ENCODE measurements around the gene TMEM140. TPM values are rescaled to one million over a fixed set of nuclear protein-coding genes. Genes with fewer than 3 reads are reported as not detected.

Gene TMEM140
- total and polyA plus RNA-seq, 2 donors = 4.3 to 13.6 TPM

DNA sequence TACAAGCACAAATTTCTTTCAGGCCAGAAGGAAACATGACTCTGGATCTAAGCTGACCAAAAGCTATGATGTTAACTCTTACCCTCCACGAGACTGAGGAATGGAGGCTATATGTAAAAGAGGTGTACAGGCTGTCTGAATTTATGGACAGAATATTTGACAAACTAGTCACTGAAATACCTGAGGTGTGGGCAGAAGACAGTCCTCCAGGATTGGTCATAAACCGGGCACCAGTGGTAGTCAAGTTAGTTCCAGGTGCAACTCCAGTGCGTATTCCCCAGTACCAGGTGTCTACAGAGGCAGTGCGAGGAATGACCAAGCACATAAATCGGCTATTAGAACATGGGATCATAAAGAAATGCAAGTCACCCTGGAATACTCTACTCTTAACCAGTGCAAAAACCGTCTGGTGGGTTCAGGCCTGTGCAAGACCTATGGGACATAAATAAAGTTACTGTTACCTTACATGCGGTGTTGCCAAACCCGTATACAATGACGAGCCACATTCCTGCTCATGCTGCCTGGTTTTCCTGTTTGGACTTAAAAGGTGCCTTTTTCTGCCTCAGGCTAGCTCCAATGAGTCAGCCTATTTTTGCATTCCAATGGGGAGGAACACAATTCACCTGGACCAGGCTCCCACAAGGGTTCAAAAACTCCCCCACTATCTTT is 29.3 kb downstream of the TMEM140 start:
- DNase-seq (ENCODE audit: low read depth in 6 of 9, low spot score in 9 of 9) = no peak
- 97% methylated on average over 9 of the region's 9 CpGs for WGBS
- Histone ChIP-seq H3K36me3 (ENCODE audit: control insufficient read depth in 2 of 2, insufficient read depth in 2 of 2, low read length in 1 of 2) (peaks cover 0 to 1% of the 10 kb centered on the region in 2 donors), H3K9me3 (ENCODE audit: control insufficient read depth in 2 of 2, insufficient read depth in 1 of 2, low read length in 1 of 2) (peaks cover 6% of the 10 kb centered on the region in 2 donors), H3K4me1 (ENCODE audit: control insufficient read depth in 2 of 2, insufficient read depth in 2 of 2, low read length in 2 of 2) (no peaks in the 10 kb centered on the region), H3K27ac (ENCODE audit: low read depth in 1 of 2, low read length in 1 of 2) (no peak overlapping the region), H3K27me3 (ENCODE audit: control insufficient read depth in 2 of 2, insufficient read depth in 1 of 2, low read length in 1 of 2) (no peaks in the 10 kb centered on the region), H3K4me3 (ENCODE audit: low read length in 2 of 2) (no peak overlapping the region)

DNA sequence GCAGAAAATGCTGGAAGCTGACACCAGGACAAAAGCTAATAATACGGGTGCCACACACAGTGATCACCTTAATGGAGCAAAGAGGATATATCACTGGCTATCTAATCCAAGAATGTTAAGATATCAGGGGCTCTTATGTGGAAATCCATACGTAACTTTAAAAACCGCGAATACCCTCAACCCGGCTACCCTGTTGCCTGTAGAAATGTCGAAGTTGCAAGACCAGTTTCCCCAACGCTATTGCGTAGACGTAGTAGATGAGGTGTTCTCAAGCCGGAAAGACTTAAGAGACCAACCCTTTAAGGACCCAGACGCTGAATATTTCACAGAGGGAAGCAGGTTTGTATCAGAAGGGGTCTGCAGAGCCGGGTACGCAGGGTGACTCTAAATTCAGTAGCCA is 30.5 kb downstream of the TMEM140 start:
- H3K27me3 ChIP-seq (ENCODE audit: control insufficient read depth in 2 of 2, insufficient read depth in 1 of 2, low read length in 1 of 2) = no peaks in the 10 kb centered on the region
- WGBS = 93% methylated on average over 13 of the region's 13 CpGs
- no peak overlapping the region for H3K27ac ChIP-seq (ENCODE audit: low read depth in 1 of 2, low read length in 1 of 2)
- H3K4me3 ChIP-seq (ENCODE audit: low read length in 2 of 2) = no peak overlapping the region
- peaks cover 13 to 14% of the 10 kb centered on the region in 2 donors for H3K9me3 ChIP-seq (ENCODE audit: control insufficient read depth in 2 of 2, insufficient read depth in 1 of 2, low read length in 1 of 2)
- H3K36me3 ChIP-seq (ENCODE audit: control insufficient read depth in 2 of 2, insufficient read depth in 2 of 2, low read length in 1 of 2) = peaks cover 0 to 7% of the 10 kb centered on the region in 2 donors
- DNase-seq (ENCODE audit: low read depth in 6 of 9, low spot score in 9 of 9) = no peak
- H3K4me1 ChIP-seq (ENCODE audit: control insufficient read depth in 2 of 2, insufficient read depth in 2 of 2, low read length in 2 of 2) = no peaks in the 10 kb centered on the region

DNA sequence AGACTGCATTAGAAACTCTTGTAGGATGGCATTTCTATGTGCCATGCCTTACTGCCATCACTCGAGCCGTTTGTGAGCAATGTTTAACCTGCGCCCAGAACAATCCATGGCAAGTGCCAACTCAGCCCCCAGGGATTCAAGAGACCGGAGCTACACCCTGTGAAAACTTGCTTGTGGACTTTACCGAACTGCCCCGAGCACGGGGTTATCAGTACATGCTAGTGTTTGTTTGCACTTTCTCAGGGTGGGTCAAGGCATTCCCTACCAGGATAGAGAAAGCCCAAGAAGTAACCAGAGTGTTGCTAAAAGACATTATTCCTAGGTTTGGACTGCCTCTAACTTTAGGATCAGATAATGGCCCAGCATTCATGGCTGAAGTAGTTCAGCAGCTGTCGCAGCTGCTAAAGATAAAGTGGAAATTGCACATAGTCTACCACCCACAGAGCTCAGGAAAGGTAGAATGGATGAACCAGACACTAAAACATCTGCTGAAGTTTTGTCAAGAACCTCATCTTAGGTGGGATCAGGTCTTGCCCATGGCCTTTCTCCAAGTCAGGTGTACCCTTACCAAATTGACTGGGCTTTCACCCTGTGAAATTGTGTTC is 31.6 kb downstream of the TMEM140 start:
- WGBS = 98% methylated on average over 8 of the region's 8 CpGs
- no peak for DNase-seq (ENCODE audit: low read depth in 6 of 9, low spot score in 9 of 9)
- H3K36me3 ChIP-seq (ENCODE audit: control insufficient read depth in 2 of 2, insufficient read depth in 2 of 2, low read length in 1 of 2) = peaks cover 2 to 11% of the 10 kb centered on the region in 2 donors
- no peaks in the 10 kb centered on the region for H3K4me1 ChIP-seq (ENCODE audit: control insufficient read depth in 2 of 2, insufficient read depth in 2 of 2, low read length in 2 of 2)
- no peaks in the 10 kb centered on the region for H3K27me3 ChIP-seq (ENCODE audit: control insufficient read depth in 2 of 2, insufficient read depth in 1 of 2, low read length in 1 of 2)
- no peak overlapping the region for H3K4me3 ChIP-seq (ENCODE audit: low read length in 2 of 2)
- peaks cover 13 to 17% of the 10 kb centered on the region in 2 donors for H3K9me3 ChIP-seq (ENCODE audit: control insufficient read depth in 2 of 2, insufficient read depth in 1 of 2, low read length in 1 of 2)
- no peak overlapping the region for H3K27ac ChIP-seq (ENCODE audit: low read depth in 1 of 2, low read length in 1 of 2)

DNA sequence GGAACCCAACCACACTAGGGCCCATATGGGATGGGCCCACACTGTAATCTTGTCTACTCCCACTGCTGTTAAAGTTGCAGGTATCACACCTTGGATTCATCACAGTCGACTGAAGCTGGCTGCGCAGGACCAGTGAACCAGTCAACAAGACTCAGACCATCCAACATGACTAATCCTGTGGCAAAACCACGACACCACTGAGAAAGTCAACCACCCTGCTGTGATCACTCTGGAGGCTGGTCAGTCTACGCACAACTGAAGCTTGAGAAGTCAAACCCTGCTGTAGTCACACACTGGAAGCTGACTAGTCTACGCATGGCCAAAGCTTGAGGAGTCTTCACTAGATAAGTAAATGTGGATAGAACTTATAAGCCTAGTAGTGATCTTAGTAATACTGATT is 32.2 kb downstream of the TMEM140 start:
- WGBS = 99% methylated on average over 5 of the region's 5 CpGs
- Histone ChIP-seq H3K27ac (ENCODE audit: low read depth in 1 of 2, low read length in 1 of 2) (no peak overlapping the region), H3K27me3 (ENCODE audit: control insufficient read depth in 2 of 2, insufficient read depth in 1 of 2, low read length in 1 of 2) (no peaks in the 10 kb centered on the region), H3K9me3 (ENCODE audit: control insufficient read depth in 2 of 2, insufficient read depth in 1 of 2, low read length in 1 of 2) (peaks cover 13 to 17% of the 10 kb centered on the region in 2 donors), H3K4me1 (ENCODE audit: control insufficient read depth in 2 of 2, insufficient read depth in 2 of 2, low read length in 2 of 2) (no peaks in the 10 kb centered on the region), H3K36me3 (ENCODE audit: control insufficient read depth in 2 of 2, insufficient read depth in 2 of 2, low read length in 1 of 2) (peaks cover 2 to 11% of the 10 kb centered on the region in 2 donors), H3K4me3 (ENCODE audit: low read length in 2 of 2) (no peak overlapping the region)
- DNase-seq (ENCODE audit: low read depth in 6 of 9, low spot score in 9 of 9) = no peak

DNA sequence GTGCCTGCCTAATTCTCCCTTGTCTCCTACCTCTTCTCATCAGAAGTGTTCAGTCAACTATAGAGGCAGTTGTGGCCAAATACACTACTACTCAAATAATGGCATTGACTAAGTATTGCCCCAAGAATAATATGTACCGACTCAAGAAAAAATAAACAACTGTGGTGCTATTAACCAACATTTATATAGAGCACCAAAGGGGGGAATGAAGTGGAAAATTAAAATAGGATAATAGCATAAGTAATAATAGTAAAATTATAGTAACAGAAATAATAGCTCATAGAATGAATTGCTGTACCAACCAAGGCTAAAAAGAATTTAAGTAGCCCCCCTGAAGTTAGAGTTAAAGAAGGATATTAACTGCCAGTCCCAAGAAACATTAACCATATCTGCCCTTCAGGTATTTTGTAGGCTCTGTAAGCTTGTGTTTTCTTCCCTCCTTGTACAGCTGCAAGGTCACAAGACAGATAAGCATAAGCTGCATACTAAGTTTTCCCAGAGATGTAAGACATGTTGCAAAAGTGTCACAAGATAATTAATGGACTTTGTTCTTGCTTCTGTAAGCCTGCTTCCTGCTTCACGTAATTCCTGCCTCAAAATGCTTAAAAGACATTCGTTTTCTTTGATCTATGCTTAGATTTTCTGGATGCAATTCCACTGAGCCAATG is 33.5 kb downstream of the TMEM140 start:
- Histone ChIP-seq H3K4me1 (ENCODE audit: control insufficient read depth in 2 of 2, insufficient read depth in 2 of 2, low read length in 2 of 2) (no peaks in the 10 kb centered on the region), H3K27me3 (ENCODE audit: control insufficient read depth in 2 of 2, insufficient read depth in 1 of 2, low read length in 1 of 2) (no peaks in the 10 kb centered on the region), H3K4me3 (ENCODE audit: low read length in 2 of 2) (no peak overlapping the region), H3K27ac (ENCODE audit: low read depth in 1 of 2, low read length in 1 of 2) (no peak overlapping the region), H3K36me3 (ENCODE audit: control insufficient read depth in 2 of 2, insufficient read depth in 2 of 2, low read length in 1 of 2) (peaks cover 13 to 22% of the 10 kb centered on the region in 2 donors), H3K9me3 (ENCODE audit: control insufficient read depth in 2 of 2, insufficient read depth in 1 of 2, low read length in 1 of 2) (peaks cover 13 to 17% of the 10 kb centered on the region in 2 donors)
- no peak for DNase-seq (ENCODE audit: low read depth in 6 of 9, low spot score in 9 of 9)
- WGBS = 96% methylated on average over 3 of the region's 3 CpGs

DNA sequence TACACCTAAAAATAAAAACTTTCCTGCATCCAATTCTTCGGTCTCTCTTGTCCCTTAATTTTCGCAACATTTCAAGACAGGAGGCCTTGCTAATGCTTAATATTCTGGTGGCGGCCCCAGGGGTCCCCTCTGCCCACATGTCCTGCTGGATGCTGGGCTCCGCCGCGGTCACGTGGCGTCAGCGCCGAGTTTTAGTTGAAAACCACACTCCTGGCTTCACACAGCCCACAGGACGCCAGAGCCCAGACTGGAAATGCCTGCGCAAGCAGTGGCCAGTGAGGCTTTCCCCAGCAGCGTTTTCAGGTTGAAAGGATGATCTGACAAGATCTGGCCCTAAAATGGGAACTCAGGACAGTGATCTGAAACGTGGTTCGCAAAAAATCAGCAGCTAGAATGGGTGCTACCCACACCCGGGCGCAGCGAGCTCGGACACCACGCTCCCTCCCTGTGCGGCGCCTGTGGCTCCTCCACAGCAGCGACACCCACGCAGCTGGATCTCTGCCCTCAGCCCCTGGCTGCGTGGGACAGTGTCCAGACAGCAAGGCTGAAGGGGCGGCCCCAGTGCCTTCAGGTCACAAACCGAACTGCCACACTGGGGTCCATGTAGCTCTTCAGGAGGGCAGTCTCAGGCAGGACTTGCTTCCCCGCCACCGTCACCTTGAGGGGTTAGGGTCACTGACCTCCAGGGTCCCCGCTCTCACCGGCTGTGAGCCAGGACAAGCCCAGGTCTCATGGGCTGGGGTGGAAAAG is 34.2 kb downstream of the TMEM140 start:
- Histone ChIP-seq H3K27ac (ENCODE audit: low read depth in 1 of 2, low read length in 1 of 2) (no peak overlapping the region), H3K36me3 (ENCODE audit: control insufficient read depth in 2 of 2, insufficient read depth in 2 of 2, low read length in 1 of 2) (peaks cover 19 to 29% of the 10 kb centered on the region in 2 donors), H3K9me3 (ENCODE audit: control insufficient read depth in 2 of 2, insufficient read depth in 1 of 2, low read length in 1 of 2) (peaks cover 13 to 17% of the 10 kb centered on the region in 2 donors), H3K4me1 (ENCODE audit: control insufficient read depth in 2 of 2, insufficient read depth in 2 of 2, low read length in 2 of 2) (no peaks in the 10 kb centered on the region), H3K27me3 (ENCODE audit: control insufficient read depth in 2 of 2, insufficient read depth in 1 of 2, low read length in 1 of 2) (no peaks in the 10 kb centered on the region), H3K4me3 (ENCODE audit: low read length in 2 of 2) (no peak overlapping the region)
- 98% methylated on average over 31 of the region's 31 CpGs for WGBS
- DNase-seq (ENCODE audit: low read depth in 6 of 9, low spot score in 9 of 9) = no peak

DNA sequence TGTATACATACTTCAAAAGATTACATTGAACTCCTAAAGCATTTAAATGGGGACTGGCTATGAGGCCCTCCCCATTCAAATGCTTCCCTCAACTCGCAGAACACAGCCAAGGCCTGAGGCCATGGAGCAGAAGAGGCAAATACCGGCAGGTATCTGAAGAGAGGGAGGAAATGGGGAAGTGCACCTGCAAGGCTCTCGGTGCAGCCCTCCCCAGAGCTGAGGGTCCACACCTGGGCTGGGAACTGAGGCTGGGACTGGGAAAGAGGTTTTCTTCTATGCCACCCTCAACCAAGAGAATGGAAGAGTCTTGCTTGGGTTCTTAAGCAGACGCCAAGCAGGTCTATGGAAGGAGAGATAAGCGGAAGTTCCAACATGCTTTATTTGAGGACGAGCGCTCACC is 35.6 kb downstream of the TMEM140 start:
- DNase-seq (ENCODE audit: low read depth in 6 of 9, low spot score in 9 of 9) = no peak
- Histone ChIP-seq H3K4me3 (ENCODE audit: low read length in 2 of 2) (no peak overlapping the region), H3K36me3 (ENCODE audit: control insufficient read depth in 2 of 2, insufficient read depth in 2 of 2, low read length in 1 of 2) (peaks cover 33 to 43% of the 10 kb centered on the region in 2 donors), H3K9me3 (ENCODE audit: control insufficient read depth in 2 of 2, insufficient read depth in 1 of 2, low read length in 1 of 2) (peaks cover 13 to 17% of the 10 kb centered on the region in 2 donors), H3K4me1 (ENCODE audit: control insufficient read depth in 2 of 2, insufficient read depth in 2 of 2, low read length in 2 of 2) (no peaks in the 10 kb centered on the region), H3K27me3 (ENCODE audit: control insufficient read depth in 2 of 2, insufficient read depth in 1 of 2, low read length in 1 of 2) (no peaks in the 10 kb centered on the region), H3K27ac (ENCODE audit: low read depth in 1 of 2, low read length in 1 of 2) (no peak overlapping the region)
- WGBS = 98% methylated on average over 7 of the region's 7 CpGs

DNA sequence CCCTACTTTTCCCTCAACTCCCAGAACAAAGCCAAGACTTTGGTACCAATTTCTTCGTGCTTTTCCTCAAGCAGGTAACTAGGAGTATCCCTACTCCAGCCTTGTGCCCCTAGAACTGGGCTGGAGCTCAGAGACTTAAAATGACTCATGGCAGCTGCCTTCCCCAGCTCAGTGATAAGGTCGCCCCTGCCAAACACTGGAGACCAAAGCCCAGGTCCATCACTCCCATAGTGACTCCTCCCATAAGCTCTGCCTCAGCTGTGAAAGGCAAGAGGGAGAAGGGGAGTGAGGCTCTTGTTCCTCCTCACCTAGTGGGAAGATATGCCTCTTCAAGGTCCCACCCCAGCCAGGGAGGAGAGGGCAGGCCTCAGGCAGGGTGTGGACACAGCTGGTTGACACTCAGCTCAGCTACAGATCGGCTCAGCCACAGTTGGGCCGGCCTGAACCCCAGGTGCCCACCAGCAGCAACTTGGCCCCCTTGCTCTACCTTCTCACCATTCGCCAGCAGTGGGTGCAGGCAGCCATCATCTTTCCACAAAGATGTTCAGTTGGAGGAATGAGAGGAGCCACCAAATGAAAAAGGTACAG is 36.5 kb downstream of the TMEM140 start:
- no peak overlapping the region for H3K27ac ChIP-seq (ENCODE audit: low read depth in 1 of 2, low read length in 1 of 2)
- H3K9me3 ChIP-seq (ENCODE audit: control insufficient read depth in 2 of 2, insufficient read depth in 1 of 2, low read length in 1 of 2) = peaks cover 13 to 17% of the 10 kb centered on the region in 2 donors
- 98% methylated on average over 5 of the region's 5 CpGs for whole genome bisulfite sequencing
- no peaks in the 10 kb centered on the region for H3K27me3 ChIP-seq (ENCODE audit: control insufficient read depth in 2 of 2, insufficient read depth in 1 of 2, low read length in 1 of 2)
- peaks cover 0 to 3% of the 10 kb centered on the region in 2 donors for H3K4me1 ChIP-seq (ENCODE audit: control insufficient read depth in 2 of 2, insufficient read depth in 2 of 2, low read length in 2 of 2)
- H3K4me3 ChIP-seq (ENCODE audit: low read length in 2 of 2) = no peak overlapping the region
- no peak for DNase-seq (ENCODE audit: low read depth in 6 of 9, low spot score in 9 of 9)
- peaks cover 42 to 52% of the 10 kb centered on the region in 2 donors for H3K36me3 ChIP-seq (ENCODE audit: control insufficient read depth in 2 of 2, insufficient read depth in 2 of 2, low read length in 1 of 2)

Measured in thymus (tissue), 11 donors.